Muscle of arm (tissue), 12 donors: ENCODE measurements around the gene KRTAP10-3. TPM values are rescaled to one million over a fixed set of nuclear protein-coding genes. Genes with fewer than 3 reads are reported as not detected.

Experiments used
- DNase-seq: peaks from one replicate; pipeline ENCODE4 v3.0.0-alpha.2; 2013
- polyA plus RNA-seq, 12 donors: library from polyadenylated mRNA; unstranded; fragments of 120-200 nt; gene quantifications; one replicate each; pipeline ENCODE4 v1.2.1, GENCODE V29; 2013; ENCODE audit not compliant: insufficient read length in 12 of 12

KRTAP10-3 gene
- polyA plus RNA-seq, 12 donors: not detected

DNA sequence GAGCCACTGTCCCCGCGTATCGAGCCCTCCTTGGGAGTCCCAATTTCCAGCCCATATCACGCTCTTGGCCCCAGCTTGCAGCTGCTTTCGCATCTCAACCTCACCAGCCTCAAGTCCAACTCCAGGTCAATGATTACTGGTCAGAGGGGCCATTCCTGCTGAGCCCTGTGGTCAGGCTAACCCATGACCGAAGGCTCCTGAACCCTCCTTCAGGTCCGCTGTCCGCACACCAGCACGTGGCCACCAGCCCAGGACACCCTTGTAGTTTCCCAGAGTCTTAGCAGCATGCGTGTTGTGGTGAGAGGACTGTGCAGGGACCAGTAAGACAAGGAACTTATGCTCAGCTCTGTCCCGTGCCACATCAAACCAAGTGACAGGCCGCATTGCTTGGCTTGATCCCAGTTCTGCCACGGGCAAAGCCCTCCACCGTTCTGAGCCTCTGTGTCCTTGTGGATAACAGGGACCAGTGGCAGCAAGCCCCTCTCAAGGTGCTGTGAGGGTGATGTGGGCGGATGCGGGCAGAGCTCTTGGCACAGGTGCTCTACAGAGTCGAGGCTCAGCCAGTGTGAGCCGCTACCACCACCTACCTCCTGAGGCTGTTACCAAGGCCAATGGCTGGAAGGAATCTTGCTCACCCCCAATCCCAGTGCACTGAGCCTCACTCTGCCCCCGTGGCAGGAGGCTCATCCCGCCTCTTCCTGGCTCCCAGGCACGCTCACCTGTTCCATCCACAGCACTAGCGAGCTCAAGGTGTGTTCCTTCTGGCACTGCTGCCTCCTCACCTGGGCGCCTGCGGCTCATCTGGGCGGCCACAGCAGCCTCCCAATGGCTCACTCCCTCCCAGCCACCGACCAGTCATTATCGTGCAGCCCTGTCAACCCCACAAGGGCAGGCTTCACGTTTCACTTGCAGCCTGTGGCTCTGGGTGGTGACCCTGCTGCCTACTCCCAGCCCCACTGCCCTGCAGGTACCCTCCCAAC, 39.0 kb downstream of the KRTAP10-3 start:
- DNase-seq: no peak

DNA sequence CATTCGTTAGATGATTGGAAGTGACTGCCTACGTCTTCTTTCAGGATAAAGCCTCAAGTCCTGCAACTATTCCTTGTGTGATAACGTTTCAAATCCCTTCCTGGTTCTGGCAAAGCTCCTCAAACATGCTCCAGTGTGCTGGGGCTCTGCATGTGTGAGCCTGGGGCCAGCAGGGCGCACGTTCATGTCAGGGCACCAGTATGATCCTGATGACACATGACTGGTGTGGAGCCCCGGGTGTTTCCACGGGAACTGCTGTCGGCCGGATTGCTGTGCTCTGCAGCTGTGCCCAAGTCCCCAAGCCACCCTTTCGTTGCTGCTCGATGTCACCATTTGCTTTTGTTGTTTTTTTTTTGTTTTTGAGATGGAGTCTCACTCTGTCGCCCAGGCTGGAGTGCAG, 39.9 kb downstream of the KRTAP10-3 start:
- DNase-seq: no peak

DNA sequence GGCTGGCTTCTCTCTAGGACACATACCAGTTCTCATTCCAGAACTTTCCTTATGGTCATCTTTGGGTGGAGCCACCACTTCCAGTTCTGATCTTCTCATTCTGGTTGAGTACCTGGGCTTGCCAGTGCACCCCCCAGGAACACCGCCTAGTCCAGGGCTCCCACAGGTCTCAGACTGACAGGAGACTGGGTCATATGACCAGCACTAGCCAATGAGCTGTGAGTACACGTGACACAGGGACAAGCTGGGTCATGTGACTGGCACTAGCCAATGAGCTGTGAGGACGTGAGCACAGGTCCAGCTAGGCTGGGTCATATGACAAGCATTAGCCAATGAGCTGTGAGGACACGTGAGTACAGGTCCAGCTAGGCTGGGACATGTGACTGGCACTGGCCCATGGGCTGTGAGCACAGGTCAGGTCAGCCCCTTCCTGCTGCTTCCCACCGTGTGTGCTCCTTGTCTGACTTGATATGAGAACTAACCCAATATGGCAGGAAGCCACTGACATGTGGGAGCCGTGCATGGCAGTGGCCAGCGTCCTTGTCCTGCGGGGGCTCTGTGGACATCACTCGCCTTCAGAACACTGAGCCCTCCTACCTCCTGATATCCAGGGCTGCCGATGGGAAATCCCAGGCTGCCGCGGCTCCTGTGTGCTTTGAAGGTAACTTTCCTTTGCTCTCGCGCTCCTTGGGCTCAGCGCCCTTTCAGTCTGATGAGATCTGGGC, 41.3 kb downstream of the KRTAP10-3 start:
- DNase-seq: no peak

DNA sequence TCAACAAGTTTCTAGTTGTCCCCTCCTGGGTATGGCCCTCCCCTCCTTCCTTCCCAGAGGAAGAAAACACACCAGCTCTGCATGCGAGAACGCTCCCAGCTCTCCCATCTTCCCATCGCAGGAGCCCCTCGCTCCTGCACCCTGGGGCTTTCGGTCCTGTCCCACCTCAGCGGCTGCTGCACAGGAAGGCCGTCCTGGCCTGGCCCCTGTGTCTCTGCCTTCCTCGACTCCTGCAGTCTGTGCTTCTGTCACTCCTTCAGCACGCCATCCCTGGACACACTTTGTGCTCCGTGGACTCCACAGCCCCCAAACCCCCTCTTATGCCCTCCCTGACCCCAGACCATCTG, 41.8 kb downstream of the KRTAP10-3 start:
- DNase-seq: no peak

DNA sequence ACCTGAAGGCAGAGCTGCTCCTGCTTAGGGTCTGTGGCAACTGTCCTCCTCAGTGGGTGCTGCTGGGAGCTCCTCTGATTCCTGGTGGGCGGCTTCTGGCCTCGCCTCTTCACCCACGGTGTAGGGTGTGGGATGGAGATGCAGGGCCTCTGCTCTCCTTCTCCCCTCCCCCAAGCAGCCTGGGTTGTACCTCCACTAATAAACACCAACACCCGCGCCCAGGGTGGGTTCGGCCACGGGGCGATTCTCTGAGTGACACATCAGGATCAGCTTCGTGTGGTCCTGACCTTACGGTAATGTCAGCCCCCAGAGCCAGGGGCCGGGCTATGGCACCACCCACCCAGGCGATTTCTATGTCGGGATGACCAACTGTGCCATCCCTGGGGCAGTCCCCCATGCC, 42.3 kb downstream of the KRTAP10-3 start:
- DNase-seq: no peak

DNA sequence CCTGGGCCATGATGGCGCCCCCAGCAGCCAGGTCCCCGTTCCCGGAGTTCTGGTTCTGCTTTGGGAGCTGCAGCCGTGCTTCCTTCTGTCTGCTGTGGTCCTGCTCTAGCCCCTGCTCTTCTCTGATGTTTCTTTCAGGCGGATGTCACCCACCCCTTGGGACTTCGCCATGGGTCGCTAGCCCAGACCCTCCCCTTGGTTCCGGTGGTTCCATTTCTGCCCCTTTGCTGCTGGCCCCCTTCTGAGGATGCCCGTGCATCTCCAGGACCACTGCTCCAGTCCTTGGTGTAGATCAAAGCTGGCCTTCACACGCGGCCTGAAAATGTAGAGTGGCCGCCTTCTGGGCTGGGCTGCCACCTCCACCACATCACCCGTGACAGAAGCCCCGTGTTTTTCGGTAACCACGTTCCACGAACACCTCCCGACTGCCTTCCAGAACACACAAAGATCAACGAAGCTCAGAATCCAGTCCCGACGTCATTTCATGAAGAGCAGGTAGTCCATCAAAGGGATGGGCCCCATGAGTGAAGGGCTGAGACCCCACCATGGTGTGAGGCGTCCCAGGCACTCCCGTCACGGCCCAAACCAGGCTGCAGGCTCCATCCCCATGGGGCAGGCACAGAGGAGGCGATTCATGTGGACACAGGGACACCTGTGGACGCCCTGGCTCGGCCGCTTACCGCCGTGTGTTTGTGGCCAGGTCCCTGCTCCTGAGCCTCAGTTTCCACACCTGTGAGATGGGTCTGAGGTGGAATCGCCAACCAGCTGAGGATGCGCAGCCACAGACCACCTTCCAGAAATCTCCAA, 43.0 kb downstream of the KRTAP10-3 start:
- no peak for DNase-seq

DNA sequence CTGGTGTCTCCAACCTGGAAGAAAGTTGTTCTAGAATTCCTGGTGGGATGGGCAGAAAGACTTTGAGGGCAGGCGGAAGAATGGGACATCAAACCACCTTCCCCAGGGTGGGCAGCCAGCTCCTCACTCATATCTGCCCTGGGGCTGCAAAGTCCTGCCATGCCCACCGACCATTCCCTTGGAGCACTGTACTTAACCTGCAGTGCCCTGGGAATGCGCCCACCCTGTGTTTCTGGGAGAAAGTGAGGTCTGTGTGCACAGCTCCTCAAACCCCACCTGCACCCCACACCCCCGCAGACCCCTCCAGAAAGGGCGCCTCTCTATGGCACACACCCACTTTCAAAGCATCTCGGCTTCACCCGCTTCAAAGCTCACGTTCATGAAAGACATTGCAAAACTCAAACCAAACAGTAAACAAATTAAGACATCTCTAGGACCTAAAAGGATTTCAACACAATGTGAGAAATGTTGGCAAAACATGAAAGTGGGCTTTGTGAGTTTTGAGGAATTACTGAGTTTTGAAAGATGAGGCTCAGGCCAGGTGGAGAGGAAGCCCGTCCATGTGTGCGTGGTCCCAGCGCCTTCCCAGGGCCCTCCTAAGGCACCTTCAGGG, 43.7 kb downstream of the KRTAP10-3 start:
- DNase-seq: no peak

DNA sequence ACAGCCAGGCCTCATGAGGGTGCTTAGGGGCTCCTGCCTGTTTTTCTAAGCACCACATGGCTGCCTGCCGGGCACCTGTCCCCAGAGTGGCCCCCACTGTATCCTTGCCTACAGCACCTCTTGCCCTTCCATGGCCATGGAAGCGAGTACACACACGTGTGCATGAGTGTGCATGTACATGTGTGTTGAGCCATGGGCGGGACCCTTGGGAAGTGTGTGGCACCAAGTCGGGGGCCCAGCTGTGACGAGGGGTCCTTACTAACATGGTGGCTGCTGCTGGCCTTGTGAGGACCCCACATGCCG, 44.4 kb downstream of the KRTAP10-3 start:
- DNase-seq: no peak

DNA sequence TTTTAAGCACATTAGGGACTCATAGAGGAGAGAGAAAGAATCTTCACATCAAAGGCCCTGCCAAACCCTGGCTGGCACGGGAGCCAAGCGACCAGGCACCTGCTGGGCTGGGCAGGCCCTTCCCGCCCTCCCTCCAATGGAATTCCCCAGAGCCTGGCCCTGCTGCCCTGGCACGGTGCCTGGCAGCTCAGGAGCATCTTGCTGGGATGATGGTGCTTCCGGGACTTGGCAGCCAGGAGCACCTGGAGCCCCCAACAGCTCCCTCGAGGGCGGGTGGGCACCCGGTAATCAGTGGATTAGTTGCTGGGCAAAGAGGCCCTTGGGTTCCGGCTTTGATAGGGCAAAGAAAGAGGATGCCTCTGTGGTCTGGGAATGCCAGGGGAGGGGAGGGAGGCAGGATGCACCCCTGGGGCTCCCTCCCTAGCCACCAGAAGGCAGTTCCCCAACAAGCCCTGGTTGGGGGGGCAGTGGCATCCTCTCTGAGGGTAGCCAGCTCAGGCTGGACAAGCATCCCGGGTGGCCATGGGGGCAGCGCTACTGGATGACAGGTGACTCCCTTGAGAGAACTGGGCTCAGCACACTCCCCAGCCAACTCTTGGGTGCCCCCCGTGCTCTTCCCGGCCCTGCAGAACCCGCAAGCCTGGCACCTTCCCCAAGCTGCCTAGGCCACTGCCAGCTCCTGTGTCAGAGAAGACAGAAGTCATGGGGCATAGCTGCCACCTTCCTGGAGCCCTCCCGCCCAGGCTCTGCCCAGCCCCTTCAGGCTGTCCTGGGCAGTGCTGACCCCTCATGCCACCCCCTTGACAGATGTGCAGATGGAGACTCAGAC, 45.0 kb downstream of the KRTAP10-3 start:
- DNase-seq: no peak

DNA sequence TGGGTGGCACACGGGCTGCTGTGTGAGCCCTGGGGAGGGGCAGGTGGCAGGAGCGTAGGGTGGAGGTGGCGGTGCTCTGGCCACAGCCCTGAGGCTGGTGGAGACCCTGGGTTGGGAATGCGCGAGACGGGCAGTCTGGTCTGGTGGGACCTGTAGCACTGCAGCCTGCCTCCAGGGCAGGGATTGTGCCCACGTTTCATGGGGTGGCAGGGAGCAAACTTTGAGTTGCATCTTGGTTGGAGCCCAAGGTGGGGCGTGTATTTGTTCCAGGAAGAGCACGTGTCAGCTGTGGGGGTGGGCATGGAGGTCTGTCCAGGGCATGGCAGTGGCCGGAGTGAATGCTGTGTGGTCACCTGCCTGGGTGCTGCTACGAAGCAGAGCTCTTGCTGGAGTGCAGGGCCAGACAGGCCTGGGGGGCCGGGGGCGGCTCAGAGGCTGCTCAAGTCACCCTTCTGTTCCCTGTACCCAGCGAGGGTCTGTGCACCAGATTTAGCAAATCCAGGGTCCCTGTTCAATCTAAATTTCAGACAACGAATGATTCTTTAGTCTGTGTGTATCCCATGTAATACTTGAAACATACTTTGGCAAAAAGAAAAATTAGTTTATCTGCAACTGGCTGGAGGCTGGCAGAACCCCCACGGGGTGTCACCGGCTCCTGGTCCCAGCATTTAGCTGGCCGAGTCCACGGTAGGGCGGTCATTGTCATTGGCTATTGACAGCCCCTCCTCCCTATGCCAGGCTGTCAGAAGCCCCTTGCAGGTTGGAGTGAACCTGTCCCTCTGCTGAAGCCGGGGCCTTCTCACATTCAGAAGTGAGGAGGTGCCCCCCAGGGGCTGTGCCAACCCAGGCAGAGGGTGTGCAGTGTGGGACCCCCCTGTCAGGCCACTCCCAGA, 45.9 kb downstream of the KRTAP10-3 start:
- no peak for DNase-seq

DNA sequence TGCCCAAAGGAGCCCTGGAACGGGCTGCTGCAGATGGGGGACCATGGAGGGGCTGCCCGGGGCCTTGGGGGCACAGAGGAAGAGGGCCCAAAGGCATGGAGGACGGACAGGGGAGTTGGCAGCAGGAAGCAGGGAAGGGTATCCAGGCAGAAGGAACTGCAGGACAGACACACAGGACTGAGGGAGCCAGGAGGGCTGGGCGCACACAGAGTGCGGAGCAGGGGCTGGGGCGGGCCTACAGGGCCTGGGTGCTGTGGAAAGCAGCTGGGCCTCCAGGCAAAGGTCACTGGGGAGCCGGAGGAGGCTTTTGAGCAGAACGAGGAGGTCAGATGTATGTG, 46.7 kb downstream of the KRTAP10-3 start:
- DNase-seq: no peak

DNA sequence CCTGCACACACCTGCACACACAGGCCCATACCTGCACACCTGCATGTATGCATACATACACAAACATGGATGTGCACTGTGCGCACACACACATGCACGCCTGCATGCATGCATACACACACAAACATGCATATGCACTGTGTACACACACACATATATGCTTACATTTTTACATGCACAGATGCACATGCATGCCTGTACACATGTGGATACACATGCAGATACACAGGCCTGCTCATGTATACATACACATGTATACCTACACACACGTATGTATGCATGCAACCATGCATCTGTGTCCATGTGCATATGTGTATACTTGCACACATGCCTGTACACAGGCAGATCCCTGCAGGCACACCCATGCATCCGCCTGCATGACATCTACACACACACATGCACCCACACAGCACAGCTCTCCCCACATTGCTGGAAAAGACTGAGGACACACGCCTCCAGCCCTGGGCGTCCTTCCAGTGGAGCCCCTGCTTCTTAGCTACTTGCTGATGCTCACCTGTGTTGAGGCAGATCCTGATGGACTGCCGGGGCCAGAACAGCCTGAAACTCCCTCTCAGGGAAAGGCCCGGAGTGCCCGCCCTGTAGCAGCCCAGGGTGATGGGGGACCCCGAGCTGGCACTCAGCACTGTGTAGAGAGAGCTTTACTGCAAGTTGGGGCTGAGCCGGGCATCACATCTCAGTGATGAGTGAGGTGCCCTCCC, 47.2 kb downstream of the KRTAP10-3 start:
- DNase-seq: no peak

DNA sequence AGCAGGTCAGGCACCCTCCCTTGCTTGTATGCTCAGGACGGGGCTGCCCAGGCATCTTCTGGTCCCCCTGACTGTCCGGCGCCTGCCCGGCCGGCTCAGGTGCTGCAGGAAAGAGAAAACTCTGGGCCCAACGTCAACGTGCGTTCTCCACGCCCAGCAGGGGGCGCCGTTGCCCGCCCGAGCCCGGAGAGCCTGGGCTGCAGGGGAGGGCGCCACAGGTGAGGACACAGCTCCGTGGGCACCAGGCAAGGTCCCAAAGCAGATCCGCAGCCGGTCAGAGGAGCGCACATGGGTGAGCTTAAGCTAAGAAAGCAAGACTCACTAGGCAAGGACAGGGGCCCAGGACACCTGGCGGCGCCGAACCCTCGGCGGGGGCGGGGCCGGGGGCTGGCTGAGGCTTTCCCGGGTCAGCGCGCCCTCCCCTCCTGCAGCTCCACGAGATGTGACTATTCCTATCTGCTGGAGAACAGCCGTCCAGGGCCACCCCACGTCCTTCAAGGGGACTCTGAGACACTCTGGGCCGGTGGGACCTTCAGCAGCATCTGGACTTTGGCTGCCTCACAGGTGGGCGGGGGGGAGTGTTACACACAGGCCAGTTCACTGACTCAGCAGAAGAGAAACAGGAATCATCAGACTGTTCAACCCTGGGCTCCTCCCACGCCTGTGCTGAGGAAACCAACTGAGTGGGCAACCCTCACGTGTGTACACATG, 47.9 kb downstream of the KRTAP10-3 start:
- DNase-seq: no peak

DNA sequence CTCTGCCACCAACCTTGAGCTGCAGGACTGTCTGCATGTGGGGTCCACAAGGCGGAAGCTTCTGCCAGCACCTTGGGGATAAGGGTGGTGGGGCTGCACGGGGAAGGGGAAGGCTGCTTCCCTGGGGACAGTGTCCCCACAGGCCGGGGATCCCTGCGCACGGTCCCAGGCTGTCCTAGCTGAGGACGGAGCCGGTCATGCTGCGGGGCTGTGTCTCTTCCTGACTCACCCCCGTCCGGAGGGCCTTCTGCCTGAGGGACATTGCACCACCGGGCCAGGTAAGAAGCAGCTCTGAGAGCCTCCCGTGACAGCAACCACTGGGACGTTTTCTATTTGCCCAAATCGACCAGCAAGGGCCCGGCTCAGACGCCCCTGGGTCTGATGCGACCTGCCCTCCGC, 48.5 kb downstream of the KRTAP10-3 start:
- no peak for DNase-seq

DNA sequence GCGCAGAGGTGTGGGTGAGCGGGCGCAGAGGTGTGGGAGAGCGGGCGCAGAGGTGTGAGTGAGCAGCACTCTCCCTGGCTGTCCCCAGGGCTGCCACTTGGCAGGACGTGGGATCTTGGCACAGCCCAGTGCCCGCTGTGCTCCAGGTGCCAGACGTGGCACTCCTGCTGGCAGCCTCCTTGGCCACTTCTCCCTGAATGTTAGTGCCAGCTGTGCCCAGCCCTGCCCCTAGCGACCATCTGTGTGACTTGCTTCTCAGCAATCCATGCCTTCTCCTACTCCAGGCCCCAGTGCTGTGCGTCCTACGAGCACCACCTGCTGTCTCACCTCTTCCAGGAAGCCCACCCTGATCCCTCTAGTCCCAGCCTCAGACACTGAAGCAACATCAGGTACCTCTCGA, 49.1 kb downstream of the KRTAP10-3 start:
- DNase-seq: no peak

DNA sequence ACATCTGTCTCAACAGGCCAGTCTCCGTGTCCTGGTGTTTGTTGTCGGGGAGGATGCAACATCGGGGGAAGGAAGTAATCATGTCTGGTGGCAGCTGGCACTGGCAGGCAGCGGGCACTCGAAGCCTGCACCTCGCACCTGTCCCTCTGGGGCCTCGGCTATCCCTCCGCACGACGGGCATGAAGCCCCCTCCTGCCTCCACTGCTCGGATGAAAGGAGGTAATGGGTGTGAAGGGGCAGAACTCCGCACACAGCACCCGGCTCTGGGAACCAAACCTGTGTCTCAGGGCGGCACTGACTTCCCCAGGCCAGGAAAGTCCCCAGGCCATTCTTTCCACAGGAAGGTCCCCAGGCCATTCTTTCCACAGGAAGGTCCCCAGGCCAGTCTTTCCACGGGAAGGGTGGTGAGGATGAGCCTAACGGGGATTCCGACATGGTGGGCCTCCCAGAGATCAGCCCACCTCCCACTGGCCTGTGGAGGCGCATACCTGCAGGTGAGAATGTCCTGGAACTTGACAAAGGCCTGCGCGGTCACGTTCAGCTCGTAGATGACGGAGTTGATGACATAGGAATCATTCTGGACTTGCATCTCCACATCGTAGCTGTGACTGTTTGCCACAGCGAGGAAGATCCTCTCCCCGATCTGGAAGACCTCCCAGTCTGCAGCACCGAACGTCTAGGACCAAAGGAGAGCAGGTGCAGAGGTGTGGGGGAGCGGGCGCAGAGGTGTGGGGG, 49.7 kb downstream of the KRTAP10-3 start:
- no peak for DNase-seq

DNA sequence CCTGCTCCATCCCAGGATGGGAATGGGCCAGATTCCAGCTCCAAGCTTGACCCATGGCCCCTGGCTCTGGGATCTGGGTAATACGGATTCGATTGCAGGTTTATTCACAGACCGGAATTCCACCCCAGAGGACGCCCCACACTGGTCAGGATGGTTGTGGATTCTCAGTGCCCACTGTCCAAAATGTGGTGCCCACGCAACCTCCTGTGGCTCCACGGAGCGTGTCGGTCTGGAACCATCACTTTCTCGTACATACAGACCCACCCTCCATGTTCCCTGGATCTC, 50.2 kb downstream of the KRTAP10-3 start:
- no peak for DNase-seq
